DMS153 treated with DMSO at 0.1 percent for 48 hours (cell line): ENCODE measurements around the gene IKZF4.
"Not testable (repeated sequence)": the region's sequence is repeated elsewhere in the genome, so short reads cannot be mapped to it uniquely, and the experiment has no call there.

Experiments
- DNase-seq: peaks from one replicate; lab custom pipeline; 2025; ENCODE audit not compliant: unreplicated experiment; lab: John Stamatoyannopoulos, UW

IKZF4 gene

DNA sequence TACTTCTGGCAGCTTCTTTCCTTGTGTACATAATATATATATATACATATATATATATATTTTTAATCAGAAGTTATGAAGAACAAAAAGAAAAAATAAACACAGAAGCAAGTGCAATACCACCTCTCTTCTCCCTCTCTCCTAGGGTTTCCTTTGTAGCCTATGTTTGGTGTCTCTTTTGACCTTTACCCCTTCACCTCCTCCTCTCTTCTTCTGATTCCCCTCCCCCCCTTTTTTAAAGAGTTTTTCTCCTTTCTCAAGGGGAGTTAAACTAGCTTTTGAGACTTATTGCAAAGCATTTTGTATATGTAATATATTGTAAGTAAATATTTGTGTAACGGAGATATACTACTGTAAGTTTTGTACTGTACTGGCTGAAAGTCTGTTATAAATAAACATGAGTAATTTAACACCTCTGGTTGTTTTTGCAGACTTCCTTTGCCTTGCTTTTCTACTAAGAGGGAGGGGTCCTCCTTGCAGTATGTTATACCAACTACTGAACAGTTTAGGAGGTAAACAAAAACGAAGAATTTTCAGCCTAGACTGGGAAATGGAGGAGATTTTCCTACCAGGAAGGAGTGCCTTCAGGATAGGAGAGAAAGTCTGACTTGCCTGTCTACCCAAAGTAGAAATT is 17.3 kb downstream of the IKZF4 start:
- no peak for DNase-seq

DNA sequence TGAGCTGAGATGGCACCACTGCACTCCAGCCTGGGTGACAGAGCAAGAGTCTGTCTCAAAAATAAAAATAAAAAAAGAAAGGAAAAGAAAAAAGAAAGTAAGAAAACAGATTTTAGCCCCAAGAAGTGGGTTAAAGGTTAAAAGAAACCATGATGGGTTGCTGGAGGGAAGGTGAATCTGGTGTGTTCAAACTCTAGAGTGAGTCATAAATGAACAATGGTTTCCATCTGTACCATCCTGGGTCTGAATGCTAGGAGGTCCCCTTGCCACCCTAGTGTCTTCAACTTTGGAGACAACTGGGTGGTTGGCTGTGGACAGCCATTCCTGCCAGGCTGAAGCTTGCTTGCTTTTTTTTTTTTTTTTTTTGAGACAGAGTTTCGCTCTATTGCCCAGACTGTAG is 19.3 kb downstream of the IKZF4 start:
- DNase-seq: no peak

DNA sequence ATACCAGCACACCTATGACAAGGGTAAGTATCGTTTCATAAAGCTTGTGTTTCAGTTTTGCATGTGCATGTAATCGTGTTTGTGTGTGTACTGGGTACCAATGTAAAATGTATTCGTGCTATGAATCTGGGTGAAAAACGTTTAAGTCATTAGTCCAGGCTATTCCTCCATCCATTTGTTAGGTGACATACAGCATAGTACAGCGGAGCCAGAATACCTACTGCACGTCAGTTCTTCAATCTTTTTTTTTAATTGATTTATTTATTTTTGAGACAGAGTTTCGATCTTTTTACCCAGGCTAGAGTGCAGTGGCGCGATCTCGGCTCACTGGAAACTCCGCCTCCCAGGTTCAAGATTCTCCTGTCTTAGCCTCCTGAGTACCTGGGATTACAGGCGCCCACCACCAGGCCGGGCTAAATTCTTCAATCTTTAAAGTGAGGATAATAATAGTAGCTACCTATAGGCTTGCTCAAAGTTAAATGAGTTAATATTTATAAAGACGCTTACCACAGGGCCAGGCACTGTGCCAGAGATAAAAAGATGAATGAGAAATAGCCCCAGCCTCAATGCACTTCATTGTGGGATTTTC is 20.2 kb downstream of the IKZF4 start:
- DNase-seq: no peak

DNA sequence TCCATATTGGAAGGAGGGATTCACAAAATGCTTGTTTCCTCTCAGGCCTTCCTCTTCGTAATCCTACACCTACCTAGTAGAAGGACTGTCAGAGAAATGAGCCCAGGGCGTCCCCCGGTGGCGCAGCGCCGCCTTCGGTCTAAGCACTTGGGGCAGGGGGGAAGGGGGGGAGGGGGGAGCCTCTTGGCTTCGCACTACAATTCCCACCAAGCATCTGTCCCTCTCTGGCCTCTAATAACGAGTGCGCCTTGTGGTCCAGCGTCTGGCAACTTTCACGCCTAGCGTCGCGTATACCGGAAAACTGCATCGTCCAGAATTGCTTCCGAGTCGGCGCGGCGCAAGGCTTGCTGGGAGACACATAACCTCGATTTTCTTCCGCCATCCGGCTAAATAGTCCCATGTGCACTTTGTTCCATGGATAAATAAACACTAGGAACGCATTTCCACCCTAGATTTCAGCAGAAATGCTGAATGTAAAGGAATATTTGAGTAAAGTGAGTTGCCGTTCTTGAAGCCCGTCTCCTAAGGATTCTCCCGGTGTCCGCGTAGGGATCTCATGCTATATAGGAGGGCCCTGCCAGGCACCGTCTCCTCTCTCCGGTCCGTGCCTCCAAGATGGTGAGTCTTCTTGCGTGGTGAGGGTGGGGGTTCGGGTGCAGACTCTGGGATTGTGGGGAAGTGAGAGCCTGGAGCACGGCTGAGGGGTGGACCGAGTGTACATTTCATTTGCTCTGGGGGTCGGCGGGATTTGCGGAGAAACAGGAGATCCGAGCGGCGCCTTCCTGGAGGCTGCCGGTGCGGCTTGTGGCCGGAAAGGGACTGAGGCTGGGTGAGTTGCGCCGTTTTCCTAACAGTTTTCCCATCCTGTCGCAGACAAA is 20.9 kb downstream of the IKZF4 start, which contains the start of gene RPS26:
Gene RPS26, plus strand, starts transcription at position 367 of the 878 bp plus-strand sequence. Its CDS starts 249 bp downstream, at position 616.
- DNase-seq: peak; percentile 97

DNA sequence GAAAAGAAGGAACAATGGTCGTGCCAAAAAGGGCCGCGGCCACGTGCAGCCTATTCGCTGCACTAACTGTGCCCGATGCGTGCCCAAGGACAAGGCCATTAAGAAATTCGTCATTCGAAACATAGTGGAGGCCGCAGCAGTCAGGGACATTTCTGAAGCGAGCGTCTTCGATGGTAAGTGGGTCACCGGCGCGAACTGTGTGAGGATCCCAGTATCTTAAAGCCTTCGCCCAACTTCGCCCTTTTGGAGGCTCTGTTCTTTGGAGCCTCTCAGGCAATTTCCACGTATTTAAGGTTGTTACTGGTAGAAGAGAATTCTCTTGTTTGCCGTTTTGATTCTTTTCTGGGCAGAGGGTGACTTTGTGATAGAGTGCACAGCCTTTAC is 21.6 kb downstream of the IKZF4 start:
- not testable (repeated sequence) for DNase-seq

DNA sequence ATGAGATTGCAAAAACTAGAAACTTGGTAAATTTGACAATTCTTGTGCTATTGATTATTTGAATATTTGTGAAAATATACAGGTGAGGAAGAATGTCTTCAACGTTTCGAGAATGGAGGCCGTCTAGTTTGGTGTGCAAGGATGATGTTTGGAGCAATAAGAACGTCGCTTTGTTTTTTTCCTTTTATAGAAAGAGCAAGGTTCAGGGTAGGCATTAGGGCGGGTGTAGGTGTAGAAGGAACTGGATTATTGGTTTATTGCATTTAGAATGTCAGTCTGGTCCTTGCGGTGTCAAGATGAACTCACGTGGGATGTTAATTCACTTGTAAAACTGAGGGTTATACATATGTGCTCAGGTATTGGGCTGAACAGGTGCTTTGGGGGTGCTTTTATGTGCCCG is 22.0 kb downstream of the IKZF4 start:
- no peak for DNase-seq

DNA sequence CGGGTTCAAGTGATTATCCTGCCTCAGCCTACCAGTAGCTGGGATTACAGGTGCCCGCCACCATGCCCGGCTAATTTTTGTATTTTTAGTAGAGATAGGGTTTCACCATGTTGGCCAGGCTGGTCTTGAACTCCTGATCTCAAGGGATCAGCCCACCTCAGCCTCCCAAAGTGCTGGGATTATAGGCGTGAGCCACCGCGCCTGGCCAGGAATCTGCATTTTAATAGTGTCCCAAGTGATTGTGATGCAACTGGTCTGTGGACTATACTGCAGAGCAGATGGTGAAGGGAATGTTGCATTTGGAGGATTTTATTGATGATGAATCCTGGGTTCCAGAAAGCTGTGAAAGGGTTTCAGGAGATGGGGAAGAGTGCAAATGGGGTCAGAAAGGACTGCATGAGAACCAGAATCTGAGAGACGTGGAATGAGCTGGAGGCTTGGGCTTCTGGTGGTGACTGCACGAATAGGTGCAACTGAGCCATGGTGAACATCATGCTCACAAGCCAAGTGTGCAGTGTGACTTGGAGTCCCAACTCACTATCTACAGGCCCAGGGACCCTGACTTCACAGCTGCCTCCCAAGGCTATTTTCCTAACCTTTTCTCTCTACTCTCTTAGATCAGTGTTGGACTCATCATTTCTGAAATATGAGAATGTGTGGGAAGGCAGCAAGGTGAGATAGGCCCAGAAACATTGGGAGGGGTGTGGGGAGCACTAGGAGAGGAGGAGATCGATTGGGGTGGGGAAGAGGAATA is 25.4 kb downstream of the IKZF4 start:
- DNase-seq: no peak

DNA sequence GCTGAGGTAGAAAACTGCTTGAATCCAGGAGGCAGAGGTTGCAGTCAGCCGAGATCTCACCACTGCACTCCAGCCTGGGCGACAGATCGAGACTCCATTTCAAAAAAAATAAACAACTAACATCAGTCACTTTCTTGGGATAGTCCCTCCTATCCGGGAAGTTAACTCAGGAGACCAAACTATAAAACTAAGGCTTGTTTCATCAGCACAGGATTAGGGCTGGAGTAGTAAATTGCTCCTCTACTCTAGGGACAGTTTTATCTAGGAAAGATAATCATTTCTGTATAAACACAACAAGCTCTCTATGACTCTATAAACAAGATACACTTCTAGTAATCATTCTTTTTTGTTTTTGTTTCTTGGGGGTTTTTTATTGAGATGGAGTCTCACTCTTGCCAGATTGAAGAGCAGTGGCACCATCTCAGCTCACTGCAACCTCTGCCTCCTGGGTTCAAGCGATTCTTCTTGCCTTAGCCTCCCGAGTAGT is 32.6 kb downstream of the IKZF4 start:
- no peak for DNase-seq

DNA sequence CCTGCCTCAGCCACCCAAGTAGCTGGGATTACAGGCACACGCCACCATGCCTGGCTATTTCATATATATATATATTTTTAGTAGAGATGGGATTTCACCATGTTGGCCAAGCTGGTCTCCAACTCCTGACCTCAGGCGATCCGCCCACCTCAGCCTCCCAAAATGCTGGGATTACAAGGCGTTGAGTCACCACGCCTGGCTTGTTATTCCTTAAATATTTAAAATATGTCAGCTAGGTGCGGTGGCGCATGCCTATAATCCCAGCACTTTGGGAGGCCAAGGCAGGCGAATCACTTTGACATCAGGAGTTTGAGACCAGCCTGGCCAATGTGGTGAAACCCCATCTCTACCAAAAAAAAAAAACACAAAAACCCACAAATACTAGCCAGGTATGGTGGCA is 39.1 kb downstream of the IKZF4 start:
- DNase-seq: not testable (repeated sequence)

DNA sequence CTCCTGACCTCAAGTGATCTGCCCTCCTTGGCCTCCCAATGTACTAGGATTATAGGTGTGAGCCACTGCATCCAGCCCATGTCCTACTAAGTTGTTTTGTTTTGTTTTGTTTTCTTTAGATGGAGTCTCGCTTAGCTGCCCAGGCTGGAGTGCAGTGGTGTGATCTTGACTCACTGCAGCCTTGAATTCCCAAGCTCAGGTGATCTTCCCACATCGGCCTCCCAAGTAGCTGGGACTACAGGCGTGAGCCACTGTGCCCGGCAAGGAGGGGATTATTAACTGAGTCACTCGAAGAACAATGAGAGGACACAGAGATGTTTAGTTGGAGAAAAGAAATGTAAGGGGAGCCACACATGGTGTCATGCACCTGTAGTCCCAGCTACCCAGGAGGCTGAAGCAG is 41.1 kb downstream of the IKZF4 start:
- DNase-seq: no peak

DNA sequence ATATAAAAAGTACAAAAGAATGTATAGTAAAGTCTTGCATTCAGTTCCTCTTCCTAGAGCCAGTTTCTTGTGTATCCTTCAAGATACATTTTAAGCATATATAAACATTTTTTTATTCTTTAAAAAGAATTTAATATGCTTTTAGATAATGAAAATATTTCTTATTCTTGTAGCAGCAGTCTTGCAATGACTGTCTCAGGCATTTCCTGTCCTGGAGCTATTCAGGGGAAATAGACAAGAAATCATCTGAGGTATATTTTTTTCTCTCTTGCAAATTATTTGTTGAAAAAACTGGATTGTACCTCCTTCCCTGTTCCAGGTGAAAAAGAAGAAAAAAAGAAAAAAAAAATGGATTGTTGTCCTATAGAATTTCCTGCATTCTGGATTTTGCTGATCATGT is 42.2 kb downstream of the IKZF4 start:
- no peak for DNase-seq

DNA sequence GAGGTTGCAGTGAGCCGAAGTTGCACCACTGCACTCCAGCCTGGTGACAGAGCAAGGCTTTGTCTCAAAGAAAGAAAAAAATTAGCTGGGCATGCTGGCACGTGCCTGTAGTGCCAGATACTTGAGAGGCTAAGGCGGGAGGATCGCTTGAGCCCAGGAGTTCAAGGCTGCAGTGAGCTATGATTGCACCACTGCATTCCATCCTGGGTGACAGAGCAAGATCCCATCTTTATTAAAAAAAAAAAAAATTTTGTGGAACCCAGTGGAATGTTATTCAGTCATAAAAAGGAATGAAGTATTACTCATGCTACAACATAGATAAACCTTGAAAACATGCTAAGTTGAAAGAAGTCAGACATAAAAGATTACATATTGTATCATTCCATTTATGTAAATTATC is 50.8 kb downstream of the IKZF4 start:
- no peak for DNase-seq

DNA sequence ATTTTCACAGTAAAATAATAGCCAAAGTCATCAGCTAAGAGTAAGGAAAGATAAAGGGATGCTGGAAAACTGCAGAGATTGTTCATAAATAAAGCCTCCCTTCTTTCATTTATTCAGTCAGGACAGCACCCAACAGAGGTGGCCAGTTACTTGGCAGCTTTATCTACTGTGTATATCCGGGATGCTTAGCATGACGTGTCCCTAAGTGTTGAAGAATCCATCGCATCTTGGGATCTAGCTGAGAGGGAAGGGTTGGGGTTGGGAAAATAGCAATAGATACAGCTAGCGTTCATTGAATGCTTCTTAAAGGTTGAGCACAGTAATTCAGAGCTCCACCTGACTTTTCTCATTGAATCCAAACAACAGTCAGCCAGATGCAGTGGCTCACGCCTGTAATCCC is 53.6 kb downstream of the IKZF4 start:
- DNase-seq: no peak

DNA sequence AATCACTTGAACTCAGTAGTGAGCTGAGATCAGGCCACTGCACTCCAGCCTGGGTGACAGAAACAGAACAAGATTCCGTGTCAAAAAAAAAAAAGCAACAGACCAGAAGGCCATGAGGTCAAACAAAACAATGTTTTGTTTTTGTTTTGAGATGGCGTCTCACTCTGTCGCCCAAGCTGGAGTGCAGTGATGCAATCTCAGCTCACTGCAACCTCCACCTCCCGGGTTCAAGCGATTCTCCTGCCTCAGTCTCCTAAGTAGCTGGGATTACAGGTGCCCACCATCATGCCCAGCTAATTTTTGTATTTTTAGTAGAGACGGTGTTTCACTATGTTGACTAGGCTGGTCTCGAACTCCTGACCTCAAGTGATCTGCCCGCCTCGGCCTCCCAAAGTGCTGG is 57.1 kb downstream of the IKZF4 start:
- not testable (repeated sequence) for DNase-seq

DNA sequence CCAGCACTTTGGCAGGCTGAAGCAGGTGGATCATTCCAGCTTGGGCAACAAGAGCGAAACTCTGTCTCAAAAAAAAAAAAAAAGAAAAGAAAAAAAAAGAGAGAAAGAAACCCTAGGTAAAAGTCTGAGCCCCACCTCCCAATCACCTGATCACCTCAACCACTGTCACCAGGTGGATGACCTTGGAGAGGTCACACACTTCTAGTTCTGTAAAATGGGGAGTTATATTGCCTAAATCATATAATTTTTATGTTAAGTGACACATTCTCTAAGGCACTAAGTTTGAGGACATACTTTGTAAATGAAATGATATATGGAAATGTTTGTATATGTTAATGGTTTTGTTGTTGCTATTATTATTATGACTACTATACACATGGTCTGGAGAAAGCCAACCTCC is 57.6 kb downstream of the IKZF4 start:
- no peak for DNase-seq

DNA sequence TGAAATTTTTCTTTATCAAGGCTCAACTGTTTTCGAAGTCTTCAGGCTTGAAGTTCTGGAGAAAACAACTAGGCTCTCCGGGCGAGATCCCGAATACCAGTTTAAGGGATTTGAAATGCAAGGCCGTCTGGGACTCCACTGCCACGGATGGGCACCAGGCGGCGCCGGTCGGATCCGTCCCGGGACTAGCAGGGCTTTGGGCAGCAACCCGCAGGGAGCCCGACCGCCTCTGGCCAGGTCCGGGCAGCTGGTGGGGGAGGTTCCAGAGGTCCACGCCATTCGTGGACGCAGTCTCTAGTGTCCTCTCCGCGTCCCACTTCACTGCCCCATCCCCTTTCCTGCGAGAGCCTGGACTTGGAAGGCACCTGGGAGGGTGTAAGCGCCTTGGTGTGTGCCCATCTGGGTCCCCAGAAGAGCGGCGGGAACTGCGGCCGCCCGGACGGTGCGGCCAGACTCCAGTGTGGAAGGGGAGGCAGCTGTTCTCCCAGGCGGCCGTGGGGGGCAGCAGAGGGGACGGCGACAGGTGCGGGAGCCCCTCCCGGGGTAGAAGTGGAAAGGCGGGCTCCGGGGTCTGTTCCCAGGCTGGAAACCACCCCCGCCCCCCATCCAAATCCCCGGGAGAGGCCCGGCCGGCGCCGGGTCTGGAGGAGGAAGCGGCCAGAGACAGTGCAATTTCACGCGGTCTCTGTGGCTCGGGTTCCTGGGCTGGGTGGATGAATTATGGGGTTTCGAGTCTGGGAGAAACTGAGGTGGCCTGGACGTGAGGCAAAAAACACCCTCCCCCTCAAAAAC is 58.3 kb downstream of the IKZF4 start:
- peak; percentile 64 for DNase-seq

DNA sequence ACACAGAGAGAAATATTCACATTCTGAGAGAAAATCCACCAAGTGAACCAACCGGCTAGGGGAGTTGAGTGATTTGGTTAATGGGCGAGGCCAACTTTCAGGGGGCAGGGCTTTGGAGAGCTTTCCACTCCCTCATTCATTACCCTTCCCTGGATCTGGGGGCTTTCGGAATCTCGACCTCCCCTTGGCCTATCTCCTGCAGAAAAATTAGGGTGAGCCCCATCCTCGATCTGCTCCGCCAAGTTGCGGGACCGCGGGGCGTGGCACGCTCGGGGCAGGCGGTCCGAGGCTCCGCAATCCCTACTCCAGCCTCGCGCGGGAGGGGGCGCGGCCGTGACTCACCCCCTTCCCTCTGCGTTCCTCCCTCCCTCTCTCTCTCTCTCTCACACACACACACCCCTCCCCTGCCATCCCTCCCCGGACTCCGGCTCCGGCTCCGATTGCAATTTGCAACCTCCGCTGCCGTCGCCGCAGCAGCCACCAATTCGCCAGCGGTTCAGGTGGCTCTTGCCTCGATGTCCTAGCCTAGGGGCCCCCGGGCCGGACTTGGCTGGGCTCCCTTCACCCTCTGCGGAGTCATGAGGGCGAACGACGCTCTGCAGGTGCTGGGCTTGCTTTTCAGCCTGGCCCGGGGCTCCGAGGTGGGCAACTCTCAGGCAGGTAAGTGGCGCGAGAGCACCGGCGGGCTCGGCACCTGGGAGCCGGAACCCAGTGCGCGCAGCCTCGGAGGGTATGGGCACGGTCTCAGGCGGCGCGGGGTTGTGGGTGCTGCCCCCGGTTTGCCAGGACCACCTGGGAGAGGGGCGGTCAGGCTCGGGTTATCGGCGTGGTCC is 59.1 kb downstream of the IKZF4 start, which contains the start of gene ERBB3:
Gene ERBB3, plus strand, starts transcription at position 443 of the 833 bp plus-strand sequence. Its CDS starts 136 bp downstream, at position 579.
- peak; percentile 71 for DNase-seq

DNA sequence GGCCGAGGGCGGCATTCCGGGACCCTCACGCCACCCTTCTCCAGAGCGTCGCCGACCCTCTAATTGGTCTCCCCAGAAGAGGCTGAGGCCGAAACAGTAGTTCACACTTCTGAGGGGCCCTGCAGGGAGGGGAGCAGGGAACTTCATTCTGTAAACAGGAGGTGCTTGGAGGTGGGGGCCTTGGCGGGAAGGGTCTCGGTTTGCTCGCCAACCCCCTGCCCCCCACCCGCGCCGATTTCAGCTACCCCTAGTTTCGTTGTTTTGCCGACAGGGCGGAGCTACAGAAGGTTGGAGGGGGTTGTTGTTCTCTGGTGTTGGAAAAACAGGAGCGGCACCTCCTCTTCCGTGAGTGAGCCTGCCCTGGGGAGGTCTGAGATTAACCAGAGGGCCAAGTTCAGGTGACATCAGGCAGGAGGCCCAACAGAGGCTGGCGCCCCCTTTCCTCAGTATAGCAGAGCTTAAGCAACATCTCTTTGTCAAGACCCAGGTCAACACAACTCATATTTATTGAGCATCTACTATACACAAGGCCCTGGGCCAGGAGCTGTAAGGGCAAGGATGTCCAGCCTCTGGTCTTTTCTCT is 59.8 kb downstream of the IKZF4 start:
- DNase-seq: no peak
